HTR-8/SVneo (cell line): ENCODE data around the gene ALG13.
"Not testable (repeated sequence)": the region's sequence is repeated elsewhere in the genome, so short reads cannot be mapped to it uniquely, and the experiment has no call there.

Experiments used
- DNase-seq: peaks from one replicate; pipeline ENCODE4 v3.0.0; 2011; ENCODE audit warnings: low spot score, mixed read lengths; ENCODE audit not compliant: insufficient read length
- FAIRE-seq: peaks from 2 replicates; lab custom pipeline; 2011; peaks lifted over from hg19 to GRCh38; lab: Jason Lieb, UNC

The ALG13 gene

GRCh38 chrX:111743316-111743715, 62.3 kb downstream of the ALG13 start:
- FAIRE-seq: no peak
- no peak for DNase-seq

DNA sequence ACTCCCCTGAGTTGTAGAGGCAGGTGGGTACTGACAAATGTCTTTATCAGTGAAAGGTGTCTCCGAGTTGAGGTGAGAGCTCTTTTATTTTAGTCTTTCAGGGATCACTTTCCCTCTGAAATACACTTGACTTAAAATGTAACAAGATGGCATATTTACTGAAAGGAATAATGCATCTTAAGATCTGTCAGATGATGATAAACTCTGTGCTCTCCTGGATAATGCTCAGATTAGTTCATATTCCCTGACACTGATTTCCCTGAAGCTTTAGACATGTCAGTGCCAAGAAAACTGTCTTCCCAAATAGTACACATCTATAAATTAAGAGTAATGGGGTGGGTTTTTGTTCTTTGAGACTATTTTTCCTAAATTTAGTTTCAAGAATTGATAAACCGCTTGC, 75.5 kb downstream of the ALG13 start:
- DNase-seq (no peak), FAIRE-seq (no peak)

DNA sequence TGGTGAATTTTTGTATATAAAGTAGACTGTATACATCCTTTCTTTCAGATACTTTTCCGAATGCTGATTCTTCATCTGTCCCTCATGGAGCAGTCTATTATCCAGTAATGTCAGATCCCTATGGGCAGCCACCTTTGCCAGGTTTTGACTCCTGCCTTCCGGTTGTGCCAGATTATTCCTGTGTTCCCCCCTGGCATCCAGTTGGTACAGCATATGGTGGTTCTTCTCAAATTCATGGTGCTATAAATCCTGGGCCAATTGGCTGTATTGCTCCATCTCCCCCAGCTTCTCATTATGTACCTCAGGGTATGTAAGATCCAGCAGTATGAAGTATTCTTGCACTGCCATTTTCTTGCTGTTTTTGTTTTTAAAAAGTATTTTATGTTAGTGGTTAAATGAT, 78.7 kb downstream of the ALG13 start:
- no peak for DNase-seq
- no peak for FAIRE-seq

DNA sequence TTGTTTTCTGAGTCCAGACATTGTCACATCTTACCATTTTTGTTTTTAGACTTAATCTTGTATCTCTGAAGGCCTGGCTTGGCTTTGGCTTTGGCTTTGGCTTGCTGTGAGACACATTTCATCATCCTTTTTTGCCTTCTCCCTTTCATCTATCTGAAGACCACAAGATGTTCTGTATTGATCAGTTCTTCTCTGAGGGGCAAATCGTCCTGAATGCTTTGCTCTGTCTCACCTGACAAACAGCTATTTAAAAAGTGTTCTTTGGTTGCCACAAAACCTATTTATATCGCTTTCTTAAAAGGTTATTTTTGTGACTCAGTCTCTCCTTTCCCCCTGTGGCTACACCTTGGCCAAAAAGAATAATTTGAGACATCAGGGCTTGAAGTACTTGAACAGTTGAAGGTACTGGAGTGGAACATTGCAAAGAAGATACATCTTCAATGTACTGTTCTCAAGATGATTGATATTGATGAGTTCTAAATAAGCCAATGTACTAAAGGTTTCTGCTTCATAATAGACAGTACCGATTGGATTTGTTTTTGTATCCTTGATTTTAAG, 80.7 kb downstream of the ALG13 start:
- no peak for DNase-seq
- no peak for FAIRE-seq

- DNase-seq: no peak
- no peak for FAIRE-seq
Measured at GRCh38 chrX:111778591-111778990, 97.6 kb downstream of the ALG13 start.

DNA sequence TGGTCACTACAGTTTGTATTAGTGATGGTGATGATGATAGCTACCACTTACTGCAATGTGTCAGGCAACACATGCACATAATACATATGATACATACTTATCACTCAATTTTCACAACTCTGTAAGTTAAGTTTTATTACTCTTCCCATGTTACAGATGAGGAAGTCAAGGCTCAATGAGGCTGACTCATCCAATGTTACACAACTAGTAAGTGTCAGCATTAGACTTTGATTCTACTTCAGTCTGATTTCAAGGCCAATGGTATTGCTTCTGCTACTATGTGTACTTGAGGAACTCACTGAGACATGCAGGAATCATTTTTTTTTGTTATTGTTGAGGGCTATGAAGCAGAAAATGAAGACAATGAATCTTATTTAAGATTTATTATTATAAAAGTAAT, 98.6 kb downstream of the ALG13 start:
- no peak for DNase-seq
- no peak for FAIRE-seq

- no peak for FAIRE-seq
- no peak for DNase-seq
Measured at GRCh38 chrX:111784667-111785066, 103.7 kb downstream of the ALG13 start.

DNA sequence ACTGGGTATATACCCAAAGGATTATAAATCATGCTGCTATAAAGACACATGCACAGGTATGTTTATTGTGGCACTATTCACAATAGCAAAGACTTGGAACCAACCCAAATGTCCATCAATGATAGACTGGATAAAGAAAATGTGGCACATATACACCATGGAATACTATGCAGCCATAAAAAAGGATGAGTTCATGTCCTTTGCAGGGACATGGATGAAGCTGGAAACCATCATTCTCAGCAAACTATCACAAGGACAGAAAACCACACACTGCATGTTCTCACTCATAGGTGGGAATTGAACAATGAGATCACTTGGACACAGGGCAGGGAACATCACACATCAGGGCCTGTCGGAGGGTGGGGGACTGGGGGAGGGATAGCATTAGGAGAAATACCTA, 109.1 kb downstream of the ALG13 start:
- DNase-seq, FAIRE-seq: not testable (repeated sequence)
